HEK293 (cell line): ENCODE data around the gene HSF5.

ENCODE experiments used
- HOXC10 ChIP-seq: sonication (generic); formaldehyde crosslinking; IDR thresholded peaks from 2 replicates; pipeline ENCODE4 v1.8.1; 2023; ENCODE audit warnings: mild to moderate bottlenecking, missing genetic modification reagents
- OSR2 ChIP-seq: fragments of 450-650 bp; formaldehyde crosslinking; IDR thresholded peaks from 2 replicates; pipeline ENCODE4 v1.5.1; 2016; ENCODE audit warnings: missing biosample characterization, missing genetic modification characterization
- ZNF416 ChIP-seq: fragments of 450-650 bp; formaldehyde crosslinking; IDR thresholded peaks from 2 replicates; pipeline ENCODE4 v1.5.1; 2016; ENCODE audit warnings: missing biosample characterization, missing genetic modification characterization
- ZNF776 ChIP-seq: fragments of 450-650 bp; formaldehyde crosslinking; IDR thresholded peaks from 2 replicates; pipeline ENCODE4 v1.5.0; 2017; ENCODE audit warnings: missing biosample characterization, missing genetic modification characterization, borderline replicate concordance
- TF ChIP-seq, protein P1 (sequence below): fragments of 450-650 bp; formaldehyde crosslinking; IDR thresholded peaks from 2 replicates; pipeline ENCODE4 v1.5.1; 2016; ENCODE audit warnings: missing biosample characterization, missing genetic modification characterization

DNA sequence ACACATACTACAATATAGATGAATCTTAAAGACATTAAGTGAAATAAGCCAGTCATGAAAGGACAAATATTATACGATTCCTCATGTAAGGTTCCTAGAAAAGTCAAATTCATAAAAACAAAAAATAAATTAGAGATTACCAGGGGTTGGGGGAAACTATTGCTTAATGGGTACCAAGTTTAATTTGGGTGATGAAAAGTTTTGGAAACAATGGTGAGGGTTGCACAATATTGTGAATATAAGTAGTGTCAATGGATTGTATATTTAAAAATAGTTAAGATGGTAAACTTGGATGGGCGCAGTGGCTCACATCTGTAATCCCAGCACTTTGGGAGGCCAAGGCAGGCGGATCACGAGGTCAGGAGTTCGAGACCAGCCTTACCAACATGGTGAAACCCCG is 17.9 kb downstream of the HSF5 start:
- TF ChIP-seq HOXC10 (CRISPR knock-in tag), result no peak
- TF ChIP-seq OSR2 (tag by site-specific recombination), result no peak
- no peak for TF ChIP-seq ZNF776 (tag by site-specific recombination)
- no peak for TF ChIP-seq ZNF416 (tag by site-specific recombination)
- TF ChIP-seq, protein P1, sequence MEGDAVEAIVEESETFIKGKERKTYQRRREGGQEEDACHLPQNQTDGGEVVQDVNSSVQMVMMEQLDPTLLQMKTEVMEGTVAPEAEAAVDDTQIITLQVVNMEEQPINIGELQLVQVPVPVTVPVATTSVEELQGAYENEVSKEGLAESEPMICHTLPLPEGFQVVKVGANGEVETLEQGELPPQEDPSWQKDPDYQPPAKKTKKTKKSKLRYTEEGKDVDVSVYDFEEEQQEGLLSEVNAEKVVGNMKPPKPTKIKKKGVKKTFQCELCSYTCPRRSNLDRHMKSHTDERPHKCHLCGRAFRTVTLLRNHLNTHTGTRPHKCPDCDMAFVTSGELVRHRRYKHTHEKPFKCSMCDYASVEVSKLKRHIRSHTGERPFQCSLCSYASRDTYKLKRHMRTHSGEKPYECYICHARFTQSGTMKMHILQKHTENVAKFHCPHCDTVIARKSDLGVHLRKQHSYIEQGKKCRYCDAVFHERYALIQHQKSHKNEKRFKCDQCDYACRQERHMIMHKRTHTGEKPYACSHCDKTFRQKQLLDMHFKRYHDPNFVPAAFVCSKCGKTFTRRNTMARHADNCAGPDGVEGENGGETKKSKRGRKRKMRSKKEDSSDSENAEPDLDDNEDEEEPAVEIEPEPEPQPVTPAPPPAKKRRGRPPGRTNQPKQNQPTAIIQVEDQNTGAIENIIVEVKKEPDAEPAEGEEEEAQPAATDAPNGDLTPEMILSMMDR, result no peak
